K562 (cell line): ENCODE data around the gene ZDHHC14. TPM values are rescaled to one million over a fixed set of nuclear protein-coding genes. Genes with fewer than 3 reads are reported as not detected.

Experiments used
- ATAC-seq: fragments of 200-7000 bp; cut with Tn5 transposase; 3 replicates; pipeline ENCODE4 v1.9.1; 2020; ENCODE audit warnings: moderate library complexity
- BruUV-seq: library from RNA; stranded (reverse); fragments of 400-500 nt; replicated peaks from 2 replicates; lab custom pipeline; 2021; lab: Mats Ljungman, UMichigan
- CTCF ChIA-PET: fragments of 300-600 bp; formaldehyde crosslinking; extraction: SDS; loops from one replicate; lab custom pipeline; 2021; ENCODE audit warnings: low intra/inter-chr PET ratio; lab: Yijun Ruan, JAX
- POLR2A ChIA-PET: fragments of 300-600, 350-650 bp; sonication (Branson Sonifier 250); formaldehyde crosslinking; extraction: SDS; loops from one replicate; lab custom pipeline; 2021; ENCODE audit warnings: antibody characterized with exemption, inconsistent platforms; lab: Yijun Ruan, JAX
- DNase-seq, 4 experiments: peaks; one replicate each; pipeline versions ENCODE4 v3.0.0 to v3.0.0-alpha.2; 2011 to 2018; ENCODE audit warnings: low spot score in 3 of 4, mixed read lengths in 3 of 4; ENCODE audit errors: extremely low read depth in 1 of 4
- FAIRE-seq: peaks from 2 replicates; lab custom pipeline; 2011; peaks lifted over from hg19 to GRCh38; lab: Jason Lieb, UNC
- H2AFZ ChIP-seq: 2 replicates; pipeline ENCODE4 v1.6.0; 2011; ENCODE audit warnings: low read depth, low read length, control low read depth, inconsistent platforms
- H3K27ac ChIP-seq: fragments of 200-600 bp; 3 replicates; pipeline ENCODE4 v1.8.0; 2011; ENCODE audit warnings: low read depth, mild to moderate bottlenecking, control low read depth, inconsistent platforms, low read length, moderate library complexity, mixed read lengths; ENCODE audit errors: extremely low read depth
- H3K27me3 ChIP-seq, 2 experiments: fragments of 300-600 bp in 1 of 2; 2 replicates in 1 of 2; 3 replicates in 1 of 2; pipeline versions ENCODE4 v1.6.0 to v1.8.0; 2011; ENCODE audit warnings: inconsistent platforms in 2 of 2, low read length in 2 of 2, mild to moderate bottlenecking in 1 of 2, mixed read lengths in 1 of 2, moderate library complexity in 1 of 2; ENCODE audit not compliant: control insufficient read depth in 2 of 2, insufficient read depth in 2 of 2
- H3K36me3 ChIP-seq: fragments of 300-600 bp; 3 replicates; pipeline ENCODE4 v1.8.0; 2011; ENCODE audit warnings: mild to moderate bottlenecking, low read length, inconsistent platforms; ENCODE audit not compliant: control insufficient read depth, insufficient read depth
- H3K4me1 ChIP-seq, 2 experiments: fragments of 200-600 bp in 1 of 2; replicated peaks in 1 of 2; 2 replicates in 1 of 2; 3 replicates in 1 of 2; pipeline versions ENCODE4 v1.5.1 to v1.8.0; 2011; ENCODE audit warnings: inconsistent platforms in 2 of 2, low read length in 2 of 2, mild to moderate bottlenecking in 1 of 2, mixed read lengths in 1 of 2, moderate library complexity in 1 of 2; ENCODE audit not compliant: control insufficient read depth in 2 of 2, insufficient read depth in 2 of 2
- H3K4me2 ChIP-seq: 2 replicates; pipeline ENCODE4 v1.6.1; 2011; ENCODE audit warnings: low read length, control low read depth, inconsistent platforms, mixed read lengths; ENCODE audit not compliant: insufficient read depth
- H3K4me3 ChIP-seq: fragments of 200-600 bp; sonication (generic), shearing (Covaris generic); 2 replicates; pipeline ENCODE4 v1.5.1; 2016; ENCODE audit warnings: control low read depth, inconsistent platforms
- H3K79me2 ChIP-seq: fragments of 200-600 bp; 3 replicates; pipeline ENCODE4 v1.8.0; 2011; ENCODE audit warnings: low read length, inconsistent platforms; ENCODE audit not compliant: control insufficient read depth, insufficient read depth
- H3K9ac ChIP-seq, 2 experiments: 2 replicates each; pipeline versions ENCODE4 v1.6.0 to v1.6.1; 2011; ENCODE audit warnings: low read depth in 2 of 2, low read length in 2 of 2, control low read depth in 1 of 2, inconsistent platforms in 1 of 2, mild to moderate bottlenecking in 1 of 2, mixed read lengths in 1 of 2; ENCODE audit not compliant: insufficient read depth in 1 of 2
- H3K9me1 ChIP-seq: one replicate; pipeline ENCODE4 v1.6.0; 2011; ENCODE audit warnings: inconsistent platforms, mild to moderate bottlenecking, low read length, moderate library complexity; ENCODE audit not compliant: control insufficient read depth, insufficient read depth
- H3K9me3 ChIP-seq: replicated peaks from 2 replicates; pipeline ENCODE4 v1.5.1; 2011; ENCODE audit warnings: low read depth, low read length, inconsistent platforms; ENCODE audit not compliant: control insufficient read depth, insufficient read depth
- H4K20me1 ChIP-seq: replicated peaks from 2 replicates; pipeline ENCODE4 v1.6.1; 2011; ENCODE audit warnings: low read length, inconsistent platforms, mixed read lengths; ENCODE audit not compliant: control insufficient read depth, insufficient read depth
- SLC30A9 ChIP-seq: fragments of 250-450 bp; sonication (Bioruptor Pico); IDR thresholded peaks from 2 replicates; pipeline ENCODE4 v1.8.0; 2022; ENCODE audit warnings: mild to moderate bottlenecking, moderate library complexity
- ZNF76 ChIP-seq: fragments of 250-450 bp; sonication (Bioruptor Pico); IDR thresholded peaks from 2 replicates; pipeline ENCODE4 v1.4.0; 2020; ENCODE audit warnings: mild to moderate bottlenecking, moderate library complexity, borderline replicate concordance
- WGBS: fragments of 100-300 bp; shearing (Covaris generic); methylation state at CpG from one replicate; pipeline ENCODE4 v1.1.6; 2016; ENCODE audit warnings: low coverage, mixed read lengths; ENCODE audit not compliant: insufficient coverage; ENCODE audit errors: missing lambda C conversion rate; 5-methylcytosine and 5-hydroxymethylcytosine counted together
- in situ Hi-C: fragments of 300-500 bp; cut with MboI; formaldehyde crosslinking; loops from 4 replicates; pipeline ENCODE4 v1.15.0; 2018; ENCODE audit warnings: inconsistent platforms, mixed read lengths
- intact Hi-C: fragments of 100-400 bp; cut with micrococcal nuclease; formaldehyde crosslinking; loops from 2 replicates; pipeline ENCODE4 v1.14.2; 2022
- polyA plus RNA-seq, 8 experiments: library from polyadenylated mRNA; depleted of rRNA in 4 of 8; stranded (reverse) in 5 of 8; unstranded in 3 of 8; fragments of >200 nt; fragmentation: Nextera tagmentation in 2 of 8; fragmentation: Illumina TruSeq in 1 of 8; extraction: Ambion mirVana in 2 of 8; extraction: Trizol in 1 of 8; gene quantifications; 2 replicates each; pipeline versions ENCODE4 v1.2.1 to v1.2.3, GENCODE V29; 2011 to 2014; ENCODE audit warnings: inconsistent platforms in 1 of 8, missing spikeins in 1 of 8
- total RNA-seq, 7 experiments: library from RNA; depleted of rRNA in 6 of 7; stranded (reverse); fragments of >200 nt in 6 of 7; fragmentation: Illumina TruSeq in 2 of 7; extraction: Trizol in 2 of 7; gene quantifications; 2 replicates each; pipeline versions ENCODE4 v1.2.1 to v1.2.3, GENCODE V29; 2011 to 2021; ENCODE audit warnings: low replicate concordance in 1 of 7
- TF ChIP-seq, protein P1 (sequence below), 2 experiments: fragments of 450-650 bp; IDR thresholded peaks; 2 replicates each; pipeline ENCODE4 v1.6.1; 2016
- TF ChIP-seq, protein P2 (sequence below): fragments of 250-450 bp; sonication (Bioruptor Pico); IDR thresholded peaks from 2 replicates; pipeline ENCODE4 v1.4.0; 2020; ENCODE audit warnings: mild to moderate bottlenecking, moderate library complexity, borderline replicate concordance
- TF ChIP-seq, protein P3 (sequence below), 2 experiments: fragments of 450-650 bp; IDR thresholded peaks; 2 replicates each; pipeline ENCODE4 v1.6.1; 2018; ENCODE audit warnings: mild to moderate bottlenecking in 2 of 2, low read depth in 1 of 2; ENCODE audit not compliant: partially characterized antibody in 2 of 2
- TF ChIP-seq, protein P4 (sequence below): fragments of 250-450 bp; sonication (Bioruptor Pico); IDR thresholded peaks from 2 replicates; pipeline ENCODE4 v1.4.0; 2020; ENCODE audit warnings: mild to moderate bottlenecking, moderate library complexity
- TF ChIP-seq, protein P5 (sequence below): fragments of 250-450 bp; sonication (Bioruptor Pico); IDR thresholded peaks from 2 replicates; pipeline ENCODE4 v1.5.0; 2021
- TF ChIP-seq, protein P6 (sequence below): sonication (generic); formaldehyde crosslinking; IDR thresholded peaks from 2 replicates; pipeline ENCODE4 v1.9.0; 2022; ENCODE audit warnings: mild to moderate bottlenecking, missing genetic modification reagents

The ZDHHC14 gene
- total and polyA plus RNA-seq, 9 of the 15 experiments (the other 6 are each of a cell fraction or from before 2014, with no cell fraction given), result 0.92 to 23.1 (median 13.8) TPM

- CTCF ChIA-PET, result no interaction called here
- in situ Hi-C loops, result no loop called here
- FAIRE-seq, result no peak
- Histone ChIP-seq H3K27me3 (no peaks in the 10 kb centered on the region), H3K9me1 (no peaks in the 10 kb centered on the region), H3K79me2 (no peaks in the 10 kb centered on the region), H3K9ac (no peak overlapping the region), H3K9me3 (no peaks in the 10 kb centered on the region), H3K27ac (no peak overlapping the region), H4K20me1 (no peaks in the 10 kb centered on the region), H3K4me2 (no peak overlapping the region), H3K4me3 (no peak overlapping the region), H3K36me3 (peaks cover 20% of the 10 kb centered on the region; the same call in 2 of the 3 replicates), H3K4me1 (no peaks in the 10 kb centered on the region; a peak in 1 of 5 replicates), H2AFZ (no peak overlapping the region)
- POLR2A ChIA-PET, result interaction anchor here (0.6 kb wide), 1 partner anchor 419 kb away, joined by 3 read pairs; no protein-coding TSS in a partner anchor
- no peak for ATAC-seq
- 84% methylated on average over 18 of the region's 18 CpGs for WGBS
- BruUV-seq, result no TSS peak
- intact Hi-C loops, result no loop called here
- DNase-seq, result no peak
- no peak for TF ChIP-seq ZNF76 (CRISPR knock-in tag)
- TF ChIP-seq, protein P1, sequence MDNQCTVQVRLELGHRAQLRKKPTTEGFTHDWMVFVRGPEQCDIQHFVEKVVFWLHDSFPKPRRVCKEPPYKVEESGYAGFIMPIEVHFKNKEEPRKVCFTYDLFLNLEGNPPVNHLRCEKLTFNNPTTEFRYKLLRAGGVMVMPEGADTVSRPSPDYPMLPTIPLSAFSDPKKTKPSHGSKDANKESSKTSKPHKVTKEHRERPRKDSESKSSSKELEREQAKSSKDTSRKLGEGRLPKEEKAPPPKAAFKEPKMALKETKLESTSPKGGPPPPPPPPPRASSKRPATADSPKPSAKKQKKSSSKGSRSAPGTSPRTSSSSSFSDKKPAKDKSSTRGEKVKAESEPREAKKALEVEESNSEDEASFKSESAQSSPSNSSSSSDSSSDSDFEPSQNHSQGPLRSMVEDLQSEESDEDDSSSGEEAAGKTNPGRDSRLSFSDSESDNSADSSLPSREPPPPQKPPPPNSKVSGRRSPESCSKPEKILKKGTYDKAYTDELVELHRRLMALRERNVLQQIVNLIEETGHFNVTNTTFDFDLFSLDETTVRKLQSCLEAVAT (IDR thresholded peaks at IDR 0.05), result no peak
- TF ChIP-seq, protein P2, sequence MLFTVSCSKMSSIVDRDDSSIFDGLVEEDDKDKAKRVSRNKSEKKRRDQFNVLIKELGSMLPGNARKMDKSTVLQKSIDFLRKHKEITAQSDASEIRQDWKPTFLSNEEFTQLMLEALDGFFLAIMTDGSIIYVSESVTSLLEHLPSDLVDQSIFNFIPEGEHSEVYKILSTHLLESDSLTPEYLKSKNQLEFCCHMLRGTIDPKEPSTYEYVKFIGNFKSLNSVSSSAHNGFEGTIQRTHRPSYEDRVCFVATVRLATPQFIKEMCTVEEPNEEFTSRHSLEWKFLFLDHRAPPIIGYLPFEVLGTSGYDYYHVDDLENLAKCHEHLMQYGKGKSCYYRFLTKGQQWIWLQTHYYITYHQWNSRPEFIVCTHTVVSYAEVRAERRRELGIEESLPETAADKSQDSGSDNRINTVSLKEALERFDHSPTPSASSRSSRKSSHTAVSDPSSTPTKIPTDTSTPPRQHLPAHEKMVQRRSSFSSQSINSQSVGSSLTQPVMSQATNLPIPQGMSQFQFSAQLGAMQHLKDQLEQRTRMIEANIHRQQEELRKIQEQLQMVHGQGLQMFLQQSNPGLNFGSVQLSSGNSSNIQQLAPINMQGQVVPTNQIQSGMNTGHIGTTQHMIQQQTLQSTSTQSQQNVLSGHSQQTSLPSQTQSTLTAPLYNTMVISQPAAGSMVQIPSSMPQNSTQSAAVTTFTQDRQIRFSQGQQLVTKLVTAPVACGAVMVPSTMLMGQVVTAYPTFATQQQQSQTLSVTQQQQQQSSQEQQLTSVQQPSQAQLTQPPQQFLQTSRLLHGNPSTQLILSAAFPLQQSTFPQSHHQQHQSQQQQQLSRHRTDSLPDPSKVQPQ (CRISPR knock-in tag), result no peak
- TF ChIP-seq, protein P3, sequence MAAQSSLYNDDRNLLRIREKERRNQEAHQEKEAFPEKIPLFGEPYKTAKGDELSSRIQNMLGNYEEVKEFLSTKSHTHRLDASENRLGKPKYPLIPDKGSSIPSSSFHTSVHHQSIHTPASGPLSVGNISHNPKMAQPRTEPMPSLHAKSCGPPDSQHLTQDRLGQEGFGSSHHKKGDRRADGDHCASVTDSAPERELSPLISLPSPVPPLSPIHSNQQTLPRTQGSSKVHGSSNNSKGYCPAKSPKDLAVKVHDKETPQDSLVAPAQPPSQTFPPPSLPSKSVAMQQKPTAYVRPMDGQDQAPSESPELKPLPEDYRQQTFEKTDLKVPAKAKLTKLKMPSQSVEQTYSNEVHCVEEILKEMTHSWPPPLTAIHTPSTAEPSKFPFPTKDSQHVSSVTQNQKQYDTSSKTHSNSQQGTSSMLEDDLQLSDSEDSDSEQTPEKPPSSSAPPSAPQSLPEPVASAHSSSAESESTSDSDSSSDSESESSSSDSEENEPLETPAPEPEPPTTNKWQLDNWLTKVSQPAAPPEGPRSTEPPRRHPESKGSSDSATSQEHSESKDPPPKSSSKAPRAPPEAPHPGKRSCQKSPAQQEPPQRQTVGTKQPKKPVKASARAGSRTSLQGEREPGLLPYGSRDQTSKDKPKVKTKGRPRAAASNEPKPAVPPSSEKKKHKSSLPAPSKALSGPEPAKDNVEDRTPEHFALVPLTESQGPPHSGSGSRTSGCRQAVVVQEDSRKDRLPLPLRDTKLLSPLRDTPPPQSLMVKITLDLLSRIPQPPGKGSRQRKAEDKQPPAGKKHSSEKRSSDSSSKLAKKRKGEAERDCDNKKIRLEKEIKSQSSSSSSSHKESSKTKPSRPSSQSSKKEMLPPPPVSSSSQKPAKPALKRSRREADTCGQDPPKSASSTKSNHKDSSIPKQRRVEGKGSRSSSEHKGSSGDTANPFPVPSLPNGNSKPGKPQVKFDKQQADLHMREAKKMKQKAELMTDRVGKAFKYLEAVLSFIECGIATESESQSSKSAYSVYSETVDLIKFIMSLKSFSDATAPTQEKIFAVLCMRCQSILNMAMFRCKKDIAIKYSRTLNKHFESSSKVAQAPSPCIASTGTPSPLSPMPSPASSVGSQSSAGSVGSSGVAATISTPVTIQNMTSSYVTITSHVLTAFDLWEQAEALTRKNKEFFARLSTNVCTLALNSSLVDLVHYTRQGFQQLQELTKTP (IDR thresholded peaks at IDR 0.05; ENCODE audit: low read depth in 1 of 2, partially characterized antibody in 2 of 2), result no peak
- no peak for TF ChIP-seq SLC30A9 (CRISPR knock-in tag)
- TF ChIP-seq, protein P4, sequence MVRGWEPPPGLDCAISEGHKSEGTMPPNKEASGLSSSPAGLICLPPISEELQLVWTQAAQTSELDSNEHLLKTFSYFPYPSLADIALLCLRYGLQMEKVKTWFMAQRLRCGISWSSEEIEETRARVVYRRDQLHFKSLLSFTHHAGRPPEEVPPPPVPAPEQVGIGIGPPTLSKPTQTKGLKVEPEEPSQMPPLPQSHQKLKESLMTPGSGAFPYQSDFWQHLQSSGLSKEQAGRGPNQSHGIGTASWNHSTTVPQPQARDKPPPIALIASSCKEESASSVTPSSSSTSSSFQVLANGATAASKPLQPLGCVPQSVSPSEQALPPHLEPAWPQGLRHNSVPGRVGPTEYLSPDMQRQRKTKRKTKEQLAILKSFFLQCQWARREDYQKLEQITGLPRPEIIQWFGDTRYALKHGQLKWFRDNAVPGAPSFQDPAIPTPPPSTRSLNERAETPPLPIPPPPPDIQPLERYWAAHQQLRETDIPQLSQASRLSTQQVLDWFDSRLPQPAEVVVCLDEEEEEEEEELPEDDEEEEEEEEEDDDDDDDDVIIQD (CRISPR knock-in tag), result no peak
- TF ChIP-seq, protein P5, sequence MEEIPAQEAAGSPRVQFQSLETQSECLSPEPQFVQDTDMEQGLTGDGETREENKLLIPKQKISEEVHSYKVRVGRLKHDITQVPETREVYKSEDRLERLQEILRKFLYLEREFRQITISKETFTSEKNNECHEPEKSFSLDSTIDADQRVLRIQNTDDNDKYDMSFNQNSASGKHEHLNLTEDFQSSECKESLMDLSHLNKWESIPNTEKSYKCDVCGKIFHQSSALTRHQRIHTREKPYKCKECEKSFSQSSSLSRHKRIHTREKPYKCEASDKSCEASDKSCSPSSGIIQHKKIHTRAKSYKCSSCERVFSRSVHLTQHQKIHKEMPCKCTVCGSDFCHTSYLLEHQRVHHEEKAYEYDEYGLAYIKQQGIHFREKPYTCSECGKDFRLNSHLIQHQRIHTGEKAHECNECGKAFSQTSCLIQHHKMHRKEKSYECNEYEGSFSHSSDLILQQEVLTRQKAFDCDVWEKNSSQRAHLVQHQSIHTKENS (CRISPR knock-in tag), result no peak
- TF ChIP-seq, protein P6, sequence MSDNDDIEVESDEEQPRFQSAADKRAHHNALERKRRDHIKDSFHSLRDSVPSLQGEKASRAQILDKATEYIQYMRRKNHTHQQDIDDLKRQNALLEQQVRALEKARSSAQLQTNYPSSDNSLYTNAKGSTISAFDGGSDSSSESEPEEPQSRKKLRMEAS (CRISPR knock-in tag), result no peak
These were observed 271.8 kb downstream of the ZDHHC14 start for GRCh38 chr6:157652601-157653363.
